ENCODE measurements around the gene ARHGEF38.

- TF ChIP-seq CTCF (IDR thresholded peaks at IDR 0.05; ENCODE audit: insufficient read depth, low read depth, low read length) (no peak), EZH2 (IDR thresholded peaks at IDR 0.05; ENCODE audit: insufficient read depth, low read length) (no peak)
Observed at GRCh38 chr4:105632599-105632998, 80.2 kb downstream of the ARHGEF38 start.

Data from astrocyte (in vitro differentiated cells and primary cell).